SH-SY5Y (cell line): ENCODE results near the gene OPCML.

Experiments used
- GATA2 ChIP-seq: IDR thresholded peaks from 2 replicates; pipeline ENCODE4 v1.6.1; 2011; ENCODE audit warnings: mild to moderate bottlenecking, low read depth, low read length
- GATA3 ChIP-seq: IDR thresholded peaks from 2 replicates; pipeline ENCODE4 v1.6.1; 2011; ENCODE audit warnings: low read depth, mild to moderate bottlenecking, low read length, moderate library complexity

GRCh38 chr11:133024301-133024700 lies 508.0 kb downstream of the OPCML start:
- no peak for TF ChIP-seq GATA2
- TF ChIP-seq GATA3: no peak
